ENCODE data around the gene PARD3.

Gene PARD3

GRCh38 chr10:34313888-34314287 is 501.2 kb downstream of the PARD3 start:
- H3K4me3 ChIP-seq (ENCODE audit: low read depth, low read length) = no peak overlapping the region
- no peak for DNase-seq (ENCODE audit: low read depth, low spot score)
- POLR2A ChIA-PET = no interaction called here
- no peak for TF ChIP-seq CTCF (IDR thresholded peaks at IDR 0.05; ENCODE audit: insufficient read depth, low read length, missing control alignments)
- CTCF ChIA-PET = no interaction called here

- no peak for TF ChIP-seq CTCF (IDR thresholded peaks at IDR 0.05; ENCODE audit: insufficient read depth, low read length, missing control alignments)
- DNase-seq (ENCODE audit: low read depth, low spot score) = no peak
- CTCF ChIA-PET = interaction anchor here (1.0 kb wide), 1 partner anchor 78 kb away, joined by 3 read pairs; no protein-coding TSS in a partner anchor
- no peak overlapping the region for H3K4me3 ChIP-seq (ENCODE audit: low read depth, low read length)
- POLR2A ChIA-PET = no interaction called here
Measured at GRCh38 chr10:34313353-34313752, 501.7 kb downstream of the PARD3 start.

GRCh38 chr10:34311679-34312078 is 503.4 kb downstream of the PARD3 start:
- no peak for DNase-seq (ENCODE audit: low read depth, low spot score)
- CTCF ChIA-PET = no interaction called here
- no peak overlapping the region for H3K4me3 ChIP-seq (ENCODE audit: low read depth, low read length)
- POLR2A ChIA-PET = no interaction called here
- no peak for TF ChIP-seq CTCF (IDR thresholded peaks at IDR 0.05; ENCODE audit: insufficient read depth, low read length, missing control alignments)

GRCh38 chr10:34310234-34310633 is 504.9 kb downstream of the PARD3 start:
- ChIA-PET CTCF (no interaction called here), POLR2A (no interaction called here)
- DNase-seq (ENCODE audit: low read depth, low spot score) = no peak
- TF ChIP-seq CTCF (IDR thresholded peaks at IDR 0.05; ENCODE audit: insufficient read depth, low read length, missing control alignments) = no peak
- H3K4me3 ChIP-seq (ENCODE audit: low read depth, low read length) = no peak overlapping the region

GRCh38 chr10:34305189-34305588 is 509.9 kb downstream of the PARD3 start:
- DNase-seq (ENCODE audit: low read depth, low spot score) = no peak
- ChIA-PET POLR2A (no interaction called here), CTCF (no interaction called here)
- H3K4me3 ChIP-seq (ENCODE audit: low read depth, low read length) = no peak overlapping the region
- no peak for TF ChIP-seq CTCF (IDR thresholded peaks at IDR 0.05; ENCODE audit: insufficient read depth, low read length, missing control alignments)

GRCh38 chr10:34303022-34303421 is 512.1 kb downstream of the PARD3 start:
- DNase-seq (ENCODE audit: low read depth, low spot score) = no peak
- H3K4me3 ChIP-seq (ENCODE audit: low read depth, low read length) = no peak overlapping the region
- no peak for TF ChIP-seq CTCF (IDR thresholded peaks at IDR 0.05; ENCODE audit: insufficient read depth, low read length, missing control alignments)
- CTCF ChIA-PET = no interaction called here
- POLR2A ChIA-PET = no interaction called here

Measured in AG04449 (cell line).